Measurements from ENCODE around the gene HTRA1.

HTRA1 gene

DNA sequence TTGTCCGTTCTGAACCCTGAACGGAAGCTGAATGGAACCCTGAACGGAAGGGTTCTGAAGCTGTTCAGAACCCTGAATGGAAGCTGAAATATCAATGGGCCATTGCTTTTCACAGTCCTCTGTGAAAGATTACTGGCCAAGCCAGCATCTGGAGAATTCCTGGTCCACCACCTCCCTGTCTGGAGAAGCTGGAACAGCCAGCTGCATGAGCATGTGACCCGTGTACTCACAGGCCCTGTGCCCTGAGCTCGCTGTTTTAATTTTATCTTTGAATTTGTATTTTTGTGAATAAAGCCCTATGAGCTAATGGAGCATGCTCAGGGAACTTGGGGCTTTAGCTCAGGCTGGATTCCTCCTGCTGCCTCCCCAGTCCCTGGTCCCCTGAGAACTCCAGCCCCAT, 37.2 kb downstream of the HTRA1 start:
- TF ChIP-seq POLR2AphosphoS5 (IDR thresholded peaks at IDR 0.05; ENCODE audit: low read depth, low read length), result no peak
- no peak for TF ChIP-seq TAF1 (IDR thresholded peaks at IDR 0.05; ENCODE audit: borderline replicate concordance, insufficient read depth, low read length)
- no peak for TF ChIP-seq SIN3A (IDR thresholded peaks at IDR 0.05; ENCODE audit: borderline replicate concordance, insufficient read depth, low read length)
- no peak for TF ChIP-seq FOXP2 (optimal IDR thresholded peaks at IDR 0.05; ENCODE audit: borderline replicate concordance, extremely low read depth, extremely low read length, insufficient read depth)
- TF ChIP-seq, protein P1, sequence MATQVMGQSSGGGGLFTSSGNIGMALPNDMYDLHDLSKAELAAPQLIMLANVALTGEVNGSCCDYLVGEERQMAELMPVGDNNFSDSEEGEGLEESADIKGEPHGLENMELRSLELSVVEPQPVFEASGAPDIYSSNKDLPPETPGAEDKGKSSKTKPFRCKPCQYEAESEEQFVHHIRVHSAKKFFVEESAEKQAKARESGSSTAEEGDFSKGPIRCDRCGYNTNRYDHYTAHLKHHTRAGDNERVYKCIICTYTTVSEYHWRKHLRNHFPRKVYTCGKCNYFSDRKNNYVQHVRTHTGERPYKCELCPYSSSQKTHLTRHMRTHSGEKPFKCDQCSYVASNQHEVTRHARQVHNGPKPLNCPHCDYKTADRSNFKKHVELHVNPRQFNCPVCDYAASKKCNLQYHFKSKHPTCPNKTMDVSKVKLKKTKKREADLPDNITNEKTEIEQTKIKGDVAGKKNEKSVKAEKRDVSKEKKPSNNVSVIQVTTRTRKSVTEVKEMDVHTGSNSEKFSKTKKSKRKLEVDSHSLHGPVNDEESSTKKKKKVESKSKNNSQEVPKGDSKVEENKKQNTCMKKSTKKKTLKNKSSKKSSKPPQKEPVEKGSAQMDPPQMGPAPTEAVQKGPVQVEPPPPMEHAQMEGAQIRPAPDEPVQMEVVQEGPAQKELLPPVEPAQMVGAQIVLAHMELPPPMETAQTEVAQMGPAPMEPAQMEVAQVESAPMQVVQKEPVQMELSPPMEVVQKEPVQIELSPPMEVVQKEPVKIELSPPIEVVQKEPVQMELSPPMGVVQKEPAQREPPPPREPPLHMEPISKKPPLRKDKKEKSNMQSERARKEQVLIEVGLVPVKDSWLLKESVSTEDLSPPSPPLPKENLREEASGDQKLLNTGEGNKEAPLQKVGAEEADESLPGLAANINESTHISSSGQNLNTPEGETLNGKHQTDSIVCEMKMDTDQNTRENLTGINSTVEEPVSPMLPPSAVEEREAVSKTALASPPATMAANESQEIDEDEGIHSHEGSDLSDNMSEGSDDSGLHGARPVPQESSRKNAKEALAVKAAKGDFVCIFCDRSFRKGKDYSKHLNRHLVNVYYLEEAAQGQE (IDR thresholded peaks at IDR 0.05; ENCODE audit: insufficient read depth in 1 of 2, low read depth in 2 of 2, low read length in 2 of 2), result no peak

- no peak for TF ChIP-seq FOXP2 (optimal IDR thresholded peaks at IDR 0.05; ENCODE audit: borderline replicate concordance, extremely low read depth, extremely low read length, insufficient read depth)
- no peak for TF ChIP-seq TAF1 (IDR thresholded peaks at IDR 0.05; ENCODE audit: borderline replicate concordance, insufficient read depth, low read length)
Observed at GRCh38 chr10:122499012-122499411, 37.7 kb downstream of the HTRA1 start.

DNA sequence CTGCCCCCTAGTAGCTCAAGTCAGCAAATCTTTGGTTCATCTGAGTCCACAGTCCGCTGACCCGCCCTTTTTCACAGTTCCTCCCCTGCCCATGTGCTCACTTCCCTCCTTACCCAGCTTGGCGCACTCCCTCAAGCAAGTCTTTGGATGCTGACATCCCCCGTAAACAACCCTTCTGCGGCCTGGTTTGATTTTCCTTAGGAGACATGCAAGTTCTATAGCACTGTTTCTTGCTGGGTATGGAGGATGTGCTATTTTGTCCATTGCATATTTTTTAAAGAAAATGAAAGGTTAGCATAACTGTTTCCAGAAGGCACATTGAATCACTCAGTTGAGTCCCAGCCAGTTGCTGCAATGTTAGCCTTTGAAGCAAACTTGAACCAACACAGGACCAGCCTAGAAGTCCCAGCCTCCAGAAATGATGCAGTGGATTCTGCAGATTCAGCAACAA, 38.2 kb downstream of the HTRA1 start:
- TF ChIP-seq TAF1 (IDR thresholded peaks at IDR 0.05; ENCODE audit: borderline replicate concordance, insufficient read depth, low read length) (no peak), SIN3A (IDR thresholded peaks at IDR 0.05; ENCODE audit: borderline replicate concordance, insufficient read depth, low read length) (no peak), FOXP2 (optimal IDR thresholded peaks at IDR 0.05; ENCODE audit: borderline replicate concordance, extremely low read depth, extremely low read length, insufficient read depth) (no peak), POLR2AphosphoS5 (IDR thresholded peaks at IDR 0.05; ENCODE audit: low read depth, low read length) (no peak)
- TF ChIP-seq, protein P1 (IDR thresholded peaks at IDR 0.05; ENCODE audit: insufficient read depth in 1 of 2, low read depth in 2 of 2, low read length in 2 of 2), result no peak

DNA sequence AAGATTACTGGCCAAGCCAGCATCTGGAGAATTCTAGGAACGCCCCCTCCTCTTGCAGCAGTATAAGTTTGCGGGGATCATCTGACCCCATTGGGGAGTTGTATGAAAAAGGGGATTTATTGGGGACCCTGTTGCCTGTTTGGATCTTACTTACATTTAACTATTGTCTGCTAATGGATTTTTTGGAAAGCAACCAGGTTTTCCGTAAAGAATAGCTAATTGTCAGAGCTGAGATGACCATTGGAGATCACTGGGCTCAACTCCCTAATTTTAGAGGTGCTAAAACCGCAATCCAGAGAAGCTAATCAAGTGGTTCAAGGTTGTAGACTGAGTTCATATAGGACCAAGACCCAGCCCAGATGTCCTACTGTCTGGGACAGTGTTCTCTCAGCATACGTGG, 38.8 kb downstream of the HTRA1 start:
- TF ChIP-seq TAF1 (IDR thresholded peaks at IDR 0.05; ENCODE audit: borderline replicate concordance, insufficient read depth, low read length) (no peak), POLR2AphosphoS5 (IDR thresholded peaks at IDR 0.05; ENCODE audit: low read depth, low read length) (no peak)

- TF ChIP-seq, protein P1 (IDR thresholded peaks at IDR 0.05; ENCODE audit: insufficient read depth in 1 of 2, low read depth in 2 of 2, low read length in 2 of 2), result no peak
- TF ChIP-seq TAF1 (IDR thresholded peaks at IDR 0.05; ENCODE audit: borderline replicate concordance, insufficient read depth, low read length) (no peak), SIN3A (IDR thresholded peaks at IDR 0.05; ENCODE audit: borderline replicate concordance, insufficient read depth, low read length) (no peak), FOXP2 (optimal IDR thresholded peaks at IDR 0.05; ENCODE audit: borderline replicate concordance, extremely low read depth, extremely low read length, insufficient read depth) (no peak), POLR2AphosphoS5 (IDR thresholded peaks at IDR 0.05; ENCODE audit: low read depth, low read length) (no peak)
Observed at GRCh38 chr10:122500726-122501125, 39.4 kb downstream of the HTRA1 start.

- TF ChIP-seq SIN3A (IDR thresholded peaks at IDR 0.05; ENCODE audit: borderline replicate concordance, insufficient read depth, low read length), result no peak
- TF ChIP-seq FOXP2 (optimal IDR thresholded peaks at IDR 0.05; ENCODE audit: borderline replicate concordance, extremely low read depth, extremely low read length, insufficient read depth), result no peak
- TF ChIP-seq POLR2AphosphoS5 (IDR thresholded peaks at IDR 0.05; ENCODE audit: low read depth, low read length), result no peak
- TF ChIP-seq TAF1 (IDR thresholded peaks at IDR 0.05; ENCODE audit: borderline replicate concordance, insufficient read depth, low read length), result no peak
- TF ChIP-seq, protein P1 (IDR thresholded peaks at IDR 0.05; ENCODE audit: insufficient read depth in 1 of 2, low read depth in 2 of 2, low read length in 2 of 2), result no peak
Observed at GRCh38 chr10:122503012-122503411, 41.7 kb downstream of the HTRA1 start.

Measured in PFSK-1 (cell line).